ENCODE results near the gene FAM184A. TPM values are rescaled to one million over a fixed set of nuclear protein-coding genes. Genes with fewer than 3 reads are reported as not detected.

Gene FAM184A
- total RNA-seq, 1 donor from 2014 or later: 0.59 TPM

GRCh38 chr6:118963003-118963402 lies 115.5 kb downstream of the FAM184A start:
- DNase-seq (ENCODE audit: extremely low spot score, unreplicated experiment): no peak
- H3K4me3 Mint-ChIP-seq (ENCODE audit: unreplicated experiment): no peak overlapping the region

GRCh38 chr6:118959903-118960302 lies 118.6 kb downstream of the FAM184A start:
- Mint-ChIP-seq H3K27me3 (ENCODE audit: unreplicated experiment) (peaks cover 2% of the 10 kb centered on the region), H3K4me1 (ENCODE audit: unreplicated experiment) (no peaks in the 10 kb centered on the region), H3K4me3 (ENCODE audit: unreplicated experiment) (no peak overlapping the region), H3K9me3 (ENCODE audit: unreplicated experiment) (no peaks in the 10 kb centered on the region), H3K36me3 (ENCODE audit: unreplicated experiment) (no peaks in the 10 kb centered on the region), H3K27ac (ENCODE audit: unreplicated experiment) (no peak overlapping the region)
- TF ChIP-seq CTCF (IDR thresholded peaks at IDR 0.05): no peak
- no peak for DNase-seq (ENCODE audit: extremely low spot score, unreplicated experiment)

More at GRCh38 chr6:118963003-118963402, 115.5 kb downstream of the FAM184A start:
- H3K27ac Mint-ChIP-seq (ENCODE audit: unreplicated experiment): no peak overlapping the region
- TF ChIP-seq CTCF (IDR thresholded peaks at IDR 0.05): peak; percentile 51
- H3K36me3 Mint-ChIP-seq (ENCODE audit: unreplicated experiment): no peaks in the 10 kb centered on the region
- H3K27me3 Mint-ChIP-seq (ENCODE audit: unreplicated experiment): peaks cover 2% of the 10 kb centered on the region
- no peaks in the 10 kb centered on the region for H3K9me3 Mint-ChIP-seq (ENCODE audit: unreplicated experiment)
- no peaks in the 10 kb centered on the region for H3K4me1 Mint-ChIP-seq (ENCODE audit: unreplicated experiment)

- Mint-ChIP-seq H3K36me3 (ENCODE audit: unreplicated experiment) (no peaks in the 10 kb centered on the region), H3K4me3 (ENCODE audit: unreplicated experiment) (no peak overlapping the region), H3K9me3 (ENCODE audit: unreplicated experiment) (no peaks in the 10 kb centered on the region), H3K4me1 (ENCODE audit: unreplicated experiment) (no peaks in the 10 kb centered on the region), H3K27me3 (ENCODE audit: unreplicated experiment) (no peaks in the 10 kb centered on the region), H3K27ac (ENCODE audit: unreplicated experiment) (no peak overlapping the region)
- no peak for TF ChIP-seq CTCF (IDR thresholded peaks at IDR 0.05)
- no peak for DNase-seq (ENCODE audit: extremely low spot score, unreplicated experiment)
Measured at GRCh38 chr6:118953391-118953790, 125.1 kb downstream of the FAM184A start.

- H3K4me3 Mint-ChIP-seq (ENCODE audit: unreplicated experiment): no peak overlapping the region
- no peak for DNase-seq (ENCODE audit: extremely low spot score, unreplicated experiment)
- TF ChIP-seq CTCF (IDR thresholded peaks at IDR 0.05): no peak
Measured at GRCh38 chr6:118952683-118953082, 125.8 kb downstream of the FAM184A start.

GRCh38 chr6:118945217-118945616 lies 133.2 kb downstream of the FAM184A start:
- H3K27me3 Mint-ChIP-seq (ENCODE audit: unreplicated experiment): peaks cover 2% of the 10 kb centered on the region
- H3K9me3 Mint-ChIP-seq (ENCODE audit: unreplicated experiment): peaks cover 45% of the 10 kb centered on the region
- H3K4me3 Mint-ChIP-seq (ENCODE audit: unreplicated experiment): no peak overlapping the region
- no peaks in the 10 kb centered on the region for H3K4me1 Mint-ChIP-seq (ENCODE audit: unreplicated experiment)
- DNase-seq (ENCODE audit: extremely low spot score, unreplicated experiment): no peak
- no peak overlapping the region for H3K27ac Mint-ChIP-seq (ENCODE audit: unreplicated experiment)
- no peak for TF ChIP-seq CTCF (IDR thresholded peaks at IDR 0.05)
- H3K36me3 Mint-ChIP-seq (ENCODE audit: unreplicated experiment): peaks cover 4% of the 10 kb centered on the region

More at GRCh38 chr6:118952683-118953082, 125.8 kb downstream of the FAM184A start:
- Mint-ChIP-seq H3K36me3 (ENCODE audit: unreplicated experiment) (no peaks in the 10 kb centered on the region), H3K9me3 (ENCODE audit: unreplicated experiment) (no peaks in the 10 kb centered on the region), H3K27me3 (ENCODE audit: unreplicated experiment) (no peaks in the 10 kb centered on the region), H3K27ac (ENCODE audit: unreplicated experiment) (no peak overlapping the region), H3K4me1 (ENCODE audit: unreplicated experiment) (no peaks in the 10 kb centered on the region)

All from osteocyte (in vitro differentiated cells).